CD1c-positive myeloid dendritic cell (primary cell): Measurements from ENCODE around the gene CASP3.
"Not testable (repeated sequence)": the region's sequence is repeated elsewhere in the genome, so short reads cannot be mapped to it uniquely, and the experiment has no call there.

Source experiments
- DNase-seq: peaks from one replicate; pipeline ENCODE4 v3.0.0-alpha.2; 2016; ENCODE audit errors: extremely low spot score

The CASP3 gene

GRCh38 chr4:184636144-184636543, 13.1 kb downstream of the CASP3 start:
- DNase-seq = no peak

- no peak for DNase-seq
Observed at GRCh38 chr4:184635381-184635780, 13.9 kb downstream of the CASP3 start.

GRCh38 chr4:184632842-184633241, 16.4 kb downstream of the CASP3 start:
- DNase-seq = no peak

- DNase-seq = no peak
Observed at GRCh38 chr4:184628103-184628502, 21.1 kb downstream of the CASP3 start.

- not testable (repeated sequence) for DNase-seq
Observed at GRCh38 chr4:184625783-184626596, 23.3 kb downstream of the CASP3 start.

- DNase-seq = no peak
Observed at GRCh38 chr4:184624972-184625554, 24.2 kb downstream of the CASP3 start.

- not testable (repeated sequence) for DNase-seq
Observed at GRCh38 chr4:184624504-184624903, 24.7 kb downstream of the CASP3 start.

- DNase-seq = no peak
Observed at GRCh38 chr4:184621518-184621917, 27.7 kb downstream of the CASP3 start.

GRCh38 chr4:184620212-184620867, 28.9 kb downstream of the CASP3 start:
- peak; percentile 34 for DNase-seq

GRCh38 chr4:184617600-184618196, 31.5 kb downstream of the CASP3 start:
- peak; percentile 30 for DNase-seq

GRCh38 chr4:184616633-184617551, 32.4 kb downstream of the CASP3 start:
- DNase-seq = peak; percentile 62

GRCh38 chr4:184616168-184616567, 33.1 kb downstream of the CASP3 start:
- not testable (repeated sequence) for DNase-seq

GRCh38 chr4:184614509-184614908, 34.7 kb downstream of the CASP3 start:
- no peak for DNase-seq

GRCh38 chr4:184613405-184613804, 35.8 kb downstream of the CASP3 start:
- peak; percentile 35 for DNase-seq

- DNase-seq = no peak
Observed at GRCh38 chr4:184612074-184612473, 37.2 kb downstream of the CASP3 start.

GRCh38 chr4:184607429-184607828, 41.8 kb downstream of the CASP3 start:
- DNase-seq = not testable (repeated sequence)

GRCh38 chr4:184602857-184603256, 46.4 kb downstream of the CASP3 start:
- not testable (repeated sequence) for DNase-seq

- not testable (repeated sequence) for DNase-seq
Observed at GRCh38 chr4:184600982-184601381, 48.3 kb downstream of the CASP3 start.

GRCh38 chr4:184599492-184600135, 49.6 kb downstream of the CASP3 start:
- DNase-seq = no peak

GRCh38 chr4:184598753-184599491, 50.3 kb downstream of the CASP3 start:
- no peak for DNase-seq
